Epithelial cell of esophagus (primary cell): ENCODE data around the gene BBX.

Source experiments
- DNase-seq: peaks from one replicate; pipeline ENCODE4 v3.0.0; 2010; ENCODE audit warnings: low read depth
- H3K4me3 ChIP-seq: 2 replicates; pipeline ENCODE4 v1.5.1; 2011; ENCODE audit warnings: mild to moderate bottlenecking, low read length, control low read depth
- TF ChIP-seq, protein P1 (sequence below): IDR thresholded peaks from 2 replicates; pipeline ENCODE4 v1.5.1; 2011; ENCODE audit warnings: low read depth, mild to moderate bottlenecking, low read length, control low read depth, inconsistent platforms; ENCODE audit not compliant: insufficient read depth; ENCODE audit errors: missing control alignments

The BBX gene

DNA sequence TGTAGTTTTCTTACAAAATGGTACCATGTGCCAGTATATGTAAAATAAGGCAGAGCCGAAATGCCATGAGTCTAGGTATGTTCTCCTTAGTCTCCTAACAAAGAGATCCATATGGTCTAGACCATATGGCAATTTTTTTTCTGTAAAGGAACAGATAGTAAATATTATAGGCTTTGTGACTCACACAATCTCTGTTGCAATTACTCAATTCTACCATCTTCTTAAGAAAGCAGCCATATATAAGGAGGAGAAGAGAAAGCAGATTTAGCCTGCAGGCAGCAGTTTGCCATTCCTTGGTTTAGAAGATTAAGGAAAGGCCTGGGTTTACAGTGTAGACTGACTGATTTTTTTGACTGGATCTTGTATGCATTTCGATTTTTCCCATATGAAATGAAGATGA is 16.3 kb upstream of the BBX start:
- DNase-seq: peak; percentile 64
- TF ChIP-seq, protein P1, sequence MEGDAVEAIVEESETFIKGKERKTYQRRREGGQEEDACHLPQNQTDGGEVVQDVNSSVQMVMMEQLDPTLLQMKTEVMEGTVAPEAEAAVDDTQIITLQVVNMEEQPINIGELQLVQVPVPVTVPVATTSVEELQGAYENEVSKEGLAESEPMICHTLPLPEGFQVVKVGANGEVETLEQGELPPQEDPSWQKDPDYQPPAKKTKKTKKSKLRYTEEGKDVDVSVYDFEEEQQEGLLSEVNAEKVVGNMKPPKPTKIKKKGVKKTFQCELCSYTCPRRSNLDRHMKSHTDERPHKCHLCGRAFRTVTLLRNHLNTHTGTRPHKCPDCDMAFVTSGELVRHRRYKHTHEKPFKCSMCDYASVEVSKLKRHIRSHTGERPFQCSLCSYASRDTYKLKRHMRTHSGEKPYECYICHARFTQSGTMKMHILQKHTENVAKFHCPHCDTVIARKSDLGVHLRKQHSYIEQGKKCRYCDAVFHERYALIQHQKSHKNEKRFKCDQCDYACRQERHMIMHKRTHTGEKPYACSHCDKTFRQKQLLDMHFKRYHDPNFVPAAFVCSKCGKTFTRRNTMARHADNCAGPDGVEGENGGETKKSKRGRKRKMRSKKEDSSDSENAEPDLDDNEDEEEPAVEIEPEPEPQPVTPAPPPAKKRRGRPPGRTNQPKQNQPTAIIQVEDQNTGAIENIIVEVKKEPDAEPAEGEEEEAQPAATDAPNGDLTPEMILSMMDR: no peak
- no peak overlapping the region for H3K4me3 ChIP-seq

DNA sequence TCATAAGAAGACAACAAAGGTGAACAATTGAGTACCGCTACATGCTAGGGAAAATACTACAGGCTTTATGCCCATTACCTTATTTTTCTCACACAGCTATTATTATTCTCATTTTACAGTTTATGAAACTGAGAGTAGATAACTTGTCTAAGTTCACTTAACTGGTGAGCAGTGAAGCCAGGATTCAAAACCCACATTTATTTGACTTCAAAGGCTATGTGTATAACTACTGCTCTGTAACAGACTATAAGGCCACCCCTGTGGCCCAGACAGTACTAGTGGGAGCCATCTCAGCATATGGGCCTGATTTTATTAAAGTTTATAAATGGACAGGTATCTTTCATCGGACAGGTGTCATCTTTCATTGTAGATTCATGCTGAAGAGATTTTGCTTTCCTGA is 14.4 kb upstream of the BBX start:
- no peak overlapping the region for H3K4me3 ChIP-seq
- no peak for DNase-seq
- TF ChIP-seq, protein P1: no peak

DNA sequence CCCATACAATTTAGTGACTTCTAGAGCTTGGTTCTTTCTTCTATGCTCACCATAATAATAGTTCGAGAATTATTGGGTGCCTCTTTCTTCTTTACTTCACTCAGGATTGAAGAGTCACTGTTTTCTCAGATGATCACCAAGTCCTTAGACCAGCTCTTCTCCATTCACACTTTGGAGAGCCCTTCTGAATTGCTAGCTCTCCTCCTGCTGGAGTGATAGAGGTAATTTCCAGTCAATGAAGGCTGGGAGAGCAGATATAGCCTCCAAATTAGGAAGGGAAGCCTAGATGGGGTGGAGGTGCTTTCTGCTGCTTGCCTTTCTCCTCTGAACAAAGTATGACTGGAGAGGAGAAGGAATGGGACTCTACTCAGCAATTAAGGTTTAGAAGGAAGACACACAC is 10.7 kb upstream of the BBX start:
- peak; percentile 17 for DNase-seq
- TF ChIP-seq, protein P1: no peak
- H3K4me3 ChIP-seq: no peak overlapping the region

DNA sequence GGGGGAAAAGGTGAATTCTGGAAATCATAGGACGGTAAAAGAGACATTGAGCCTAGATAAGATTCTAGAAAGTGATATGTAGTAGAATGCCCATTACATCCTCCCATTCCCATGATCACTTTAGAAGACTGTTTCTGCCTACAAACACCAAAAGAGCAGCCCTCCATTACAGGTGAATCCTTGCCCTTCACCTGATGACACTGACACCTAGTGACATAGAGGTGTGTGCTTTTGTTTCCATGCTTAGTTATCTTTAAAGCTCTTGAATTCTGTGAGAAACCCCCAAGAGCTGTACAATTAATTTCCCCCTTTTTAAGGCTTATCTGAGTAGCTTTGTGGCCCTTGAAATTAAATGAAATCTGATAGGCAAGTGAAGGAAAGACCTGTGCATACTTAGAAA is 8.3 kb upstream of the BBX start:
- TF ChIP-seq, protein P1: no peak
- DNase-seq: no peak
- no peak overlapping the region for H3K4me3 ChIP-seq

DNA sequence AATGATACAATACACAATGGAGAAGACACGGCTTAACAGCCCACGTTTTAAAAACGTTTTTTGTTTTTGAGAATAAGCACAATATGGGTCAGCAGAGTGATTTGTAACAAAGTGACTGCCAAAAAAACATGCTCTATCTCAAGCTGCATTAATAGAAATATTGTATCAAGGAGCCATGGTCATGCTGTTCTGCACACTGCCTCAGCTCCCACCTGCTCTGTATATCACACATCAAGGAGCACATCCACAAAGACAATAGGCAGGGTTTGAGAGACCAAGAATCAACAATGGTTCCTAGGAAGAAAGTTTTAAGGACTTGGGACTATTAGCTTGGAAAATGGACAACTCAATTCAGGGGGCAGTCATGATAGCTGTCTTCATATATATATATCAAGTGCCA is 6.3 kb upstream of the BBX start:
- TF ChIP-seq, protein P1: no peak
- no peak for DNase-seq
- H3K4me3 ChIP-seq: no peak overlapping the region

DNA sequence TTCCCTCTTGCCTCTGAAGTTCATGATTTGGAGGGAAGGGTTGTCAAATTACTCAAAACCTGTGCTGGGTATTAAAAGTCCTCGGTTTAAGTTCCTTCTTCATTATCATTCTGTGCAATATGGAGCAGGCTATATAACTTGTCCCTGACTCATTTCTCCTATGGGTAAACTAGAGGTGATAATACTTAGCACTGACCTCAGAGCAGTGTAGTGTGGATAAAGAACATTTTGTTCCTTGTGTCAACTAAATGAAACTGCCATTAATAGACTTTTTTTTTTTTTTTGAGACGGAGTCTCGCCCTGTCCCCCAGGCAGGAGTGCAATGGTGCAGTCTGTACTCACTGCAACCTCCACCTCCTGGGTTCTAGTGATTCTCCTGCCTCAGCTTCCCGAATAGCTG is 2.2 kb upstream of the BBX start:
- H3K4me3 ChIP-seq: no peak overlapping the region
- TF ChIP-seq, protein P1: no peak
- DNase-seq: no peak

DNA sequence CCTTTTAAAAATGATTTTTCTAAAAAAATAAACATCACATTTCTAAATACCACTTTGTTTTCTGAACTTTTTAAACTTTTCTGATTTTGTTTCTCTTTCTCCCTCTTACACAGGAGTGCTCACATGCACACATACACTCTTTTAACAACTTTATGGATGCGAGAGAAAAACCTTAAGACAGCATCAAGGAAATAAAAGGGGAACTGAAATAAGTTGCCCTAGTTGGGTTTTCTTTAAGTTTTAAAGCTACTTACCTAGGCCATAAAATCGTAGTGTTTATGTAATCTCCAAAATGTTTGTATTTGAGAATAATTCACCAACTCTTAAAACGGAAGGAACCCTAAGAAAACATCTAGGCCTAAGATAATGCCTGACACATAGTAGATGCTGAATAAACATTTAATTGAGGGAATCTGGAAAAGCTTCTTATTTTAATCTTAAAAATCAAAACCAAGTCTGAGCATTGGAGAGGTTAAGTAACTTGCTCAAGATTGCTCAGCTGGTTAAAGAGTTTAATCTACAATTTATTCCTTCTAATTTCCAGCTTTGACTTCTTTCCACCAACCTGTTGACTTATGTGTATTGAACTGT is 1.2 kb upstream of the BBX start:
- TF ChIP-seq, protein P1: no peak
- no peak overlapping the region for H3K4me3 ChIP-seq
- no peak for DNase-seq
